Fibroblast of mammary gland (primary cell): ENCODE data around the gene PRLH.

Experiments
- DNase-seq: peaks from one replicate; pipeline ENCODE4 v3.0.0-alpha.2; 2010; ENCODE audit warnings: low read depth
- H3K4me3 ChIP-seq: 2 replicates; pipeline ENCODE4 v1.5.1; 2011; ENCODE audit warnings: low read depth, mild to moderate bottlenecking, low read length, moderate library complexity; ENCODE audit not compliant: control insufficient read depth
- CTCF ChIP-seq: conservative IDR thresholded peaks from 2 replicates; pipeline ENCODE4 v1.5.1; 2011; ENCODE audit warnings: low read depth, low read length, inconsistent platforms; ENCODE audit not compliant: control insufficient read depth, insufficient read depth

The PRLH gene, protein sequence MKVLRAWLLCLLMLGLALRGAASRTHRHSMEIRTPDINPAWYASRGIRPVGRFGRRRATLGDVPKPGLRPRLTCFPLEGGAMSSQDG

DNA sequence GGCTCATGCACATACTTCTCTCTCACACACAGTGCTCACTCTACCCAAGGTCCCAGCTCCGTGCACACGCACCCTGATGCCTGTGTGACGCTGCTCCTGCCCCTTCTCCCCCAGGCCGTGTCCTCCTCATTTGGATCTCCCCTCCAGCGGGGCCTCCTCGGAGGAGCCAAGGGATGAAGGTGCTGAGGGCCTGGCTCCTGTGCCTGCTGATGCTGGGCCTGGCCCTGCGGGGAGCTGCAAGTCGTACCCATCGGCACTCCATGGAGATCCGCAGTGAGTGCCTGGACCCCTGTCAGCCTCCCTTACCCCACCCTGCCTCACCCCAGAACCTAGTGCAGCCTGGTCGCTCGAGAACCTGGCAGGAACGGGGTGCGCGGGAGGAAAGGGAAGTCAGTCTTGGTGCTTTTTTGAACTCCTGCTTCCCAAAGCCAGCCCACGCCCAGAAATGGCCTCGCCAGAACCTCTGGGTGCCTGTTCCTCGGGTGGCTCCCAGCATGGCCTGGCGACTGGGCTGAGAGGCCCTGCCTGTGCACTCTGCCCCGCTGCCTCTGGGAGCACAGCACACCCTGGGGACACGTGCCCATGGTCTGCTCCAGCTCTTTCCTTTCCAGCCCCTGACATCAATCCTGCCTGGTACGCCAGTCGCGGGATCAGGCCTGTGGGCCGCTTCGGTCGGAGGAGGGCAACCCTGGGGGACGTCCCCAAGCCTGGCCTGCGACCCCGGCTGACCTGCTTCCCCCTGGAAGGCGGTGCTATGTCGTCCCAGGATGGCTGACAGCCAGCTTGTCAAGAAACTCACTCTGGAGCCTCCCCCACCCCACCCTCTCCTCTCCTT lies at the start of gene PRLH:
PRLH (plus strand) TSS at position 174 of the 835 bp plus-strand sequence; CDS start at position 174, 0 bp downstream.
- TF ChIP-seq CTCF = no peak
- H3K4me3 ChIP-seq = no peak within 1 kb of the TSS
- DNase-seq = no peak

GRCh38 chr2:237517163-237517562 lies 49.2 kb upstream of the PRLH start:
- TF ChIP-seq CTCF = no peak
- no peak overlapping the region for H3K4me3 ChIP-seq
- DNase-seq = no peak

DNA sequence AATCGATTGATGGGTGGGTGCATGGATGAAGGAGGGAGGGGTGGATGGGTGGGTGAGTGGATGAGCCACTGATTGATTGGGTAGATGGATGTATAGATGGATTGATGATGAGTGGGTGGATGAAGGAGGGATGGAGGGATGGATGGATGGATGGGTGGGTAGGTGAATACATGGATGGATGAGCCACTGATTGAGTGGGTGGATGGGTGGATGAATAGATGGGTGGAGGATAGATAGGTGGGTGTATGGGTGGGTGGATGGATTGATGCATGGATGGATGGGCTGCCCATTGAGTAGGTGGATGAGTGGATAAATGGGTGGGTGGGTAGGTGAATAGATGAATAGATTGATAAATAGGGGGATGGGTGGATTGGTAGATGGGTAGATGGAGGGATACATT lies 48.4 kb upstream of the PRLH start:
- TF ChIP-seq CTCF = no peak
- DNase-seq = no peak
- no peak overlapping the region for H3K4me3 ChIP-seq

GRCh38 chr2:237519506-237520245 lies 46.7 kb upstream of the PRLH start:
- no peak for TF ChIP-seq CTCF
- no peak for DNase-seq
- no peak overlapping the region for H3K4me3 ChIP-seq

- TF ChIP-seq CTCF = no peak
- DNase-seq = no peak
Observed at GRCh38 chr2:237520290-237520689, 46.1 kb upstream of the PRLH start.

DNA sequence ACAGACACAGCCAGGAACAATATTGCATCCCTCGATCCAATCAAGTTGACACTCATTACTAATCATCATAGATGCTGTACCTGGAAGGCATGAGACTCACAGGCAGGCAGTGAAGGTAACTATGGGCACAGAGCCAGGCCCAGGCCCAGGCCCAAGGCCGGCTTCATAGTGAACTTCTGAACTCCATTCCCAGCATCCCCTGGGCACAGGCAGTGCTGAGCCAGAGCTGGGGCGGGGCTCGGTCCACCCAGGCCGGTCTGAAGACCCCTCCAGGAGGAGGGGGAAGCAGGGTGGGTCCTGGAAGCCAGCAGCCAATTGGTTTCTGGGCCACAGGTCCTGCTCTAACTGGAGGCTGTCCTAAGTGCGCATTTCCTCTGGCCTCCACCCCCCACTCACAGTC lies 41.7 kb upstream of the PRLH start:
- H3K4me3 ChIP-seq = no peak overlapping the region
- TF ChIP-seq CTCF = no peak
- DNase-seq = no peak

More at GRCh38 chr2:237520290-237520689, 46.1 kb upstream of the PRLH start:
- no peak overlapping the region for H3K4me3 ChIP-seq
